ENCODE measurements around the gene GRIK5.

Gene GRIK5

GRCh38 chr19:41990615-41991014 lies 79.4 kb downstream of the GRIK5 start:
- no peak for DNase-seq (ENCODE audit: low read depth)

GRCh38 chr19:41990028-41990427 lies 80.0 kb downstream of the GRIK5 start:
- DNase-seq (ENCODE audit: low read depth) = no peak

GRCh38 chr19:41988947-41989346 lies 81.1 kb downstream of the GRIK5 start:
- no peak for DNase-seq (ENCODE audit: low read depth)

GRCh38 chr19:41987141-41987860 lies 82.7 kb downstream of the GRIK5 start:
- DNase-seq (ENCODE audit: low read depth) = no peak

GRCh38 chr19:41984961-41985360 lies 85.0 kb downstream of the GRIK5 start:
- no peak for DNase-seq (ENCODE audit: low read depth)

GRCh38 chr19:41981724-41982123 lies 88.3 kb downstream of the GRIK5 start:
- DNase-seq (ENCODE audit: low read depth) = no peak

- DNase-seq (ENCODE audit: low read depth) = no peak
These were observed 91.5 kb downstream of the GRIK5 start for GRCh38 chr19:41978470-41978869.

GRCh38 chr19:41977916-41978315 lies 92.1 kb downstream of the GRIK5 start:
- DNase-seq (ENCODE audit: low read depth) = no peak

GRCh38 chr19:41974652-41975051 lies 95.4 kb downstream of the GRIK5 start:
- no peak for DNase-seq (ENCODE audit: low read depth)

GRCh38 chr19:41971363-41971762 lies 98.6 kb downstream of the GRIK5 start:
- DNase-seq (ENCODE audit: low read depth) = no peak

- DNase-seq (ENCODE audit: low read depth) = no peak
These were observed 100.1 kb downstream of the GRIK5 start for GRCh38 chr19:41969772-41970458.

- no peak for DNase-seq (ENCODE audit: low read depth)
These were observed 101.0 kb downstream of the GRIK5 start for GRCh38 chr19:41968751-41969595.

GRCh38 chr19:41967054-41967783 lies 102.8 kb downstream of the GRIK5 start:
- no peak for DNase-seq (ENCODE audit: low read depth)

GRCh38 chr19:41965106-41965505 lies 104.9 kb downstream of the GRIK5 start:
- no peak for DNase-seq (ENCODE audit: low read depth)

GRCh38 chr19:41960973-41961372 lies 109.0 kb downstream of the GRIK5 start:
- no peak for DNase-seq (ENCODE audit: low read depth)

GRCh38 chr19:41959056-41960053 lies 110.7 kb downstream of the GRIK5 start, which contains the start of gene RABAC1:
TSS of gene RABAC1 (minus strand) at chr19:41959321. CDS start at chr19:41959292, 29 bp downstream.
- DNase-seq (ENCODE audit: low read depth) = peak; percentile 79

GRCh38 chr19:41958367-41959055 lies 111.5 kb downstream of the GRIK5 start:
- DNase-seq (ENCODE audit: low read depth) = peak; percentile 50

- DNase-seq (ENCODE audit: low read depth) = peak; percentile 66
These were observed 112.1 kb downstream of the GRIK5 start for GRCh38 chr19:41957838-41958366.

- no peak for DNase-seq (ENCODE audit: low read depth)
These were observed 112.7 kb downstream of the GRIK5 start for GRCh38 chr19:41957161-41957837.

All from GM04504 (cell line).